ENCODE results near the gene SPPL2B.
"Not testable (repeated sequence)": the region's sequence is repeated elsewhere in the genome, so short reads cannot be mapped to it uniquely, and the experiment has no call there.

Gene SPPL2B

GRCh38 chr19:2381148-2381820, 52.8 kb downstream of the SPPL2B start:
- peak; percentile 9 for DNase-seq (ENCODE audit: low read depth)

DNA sequence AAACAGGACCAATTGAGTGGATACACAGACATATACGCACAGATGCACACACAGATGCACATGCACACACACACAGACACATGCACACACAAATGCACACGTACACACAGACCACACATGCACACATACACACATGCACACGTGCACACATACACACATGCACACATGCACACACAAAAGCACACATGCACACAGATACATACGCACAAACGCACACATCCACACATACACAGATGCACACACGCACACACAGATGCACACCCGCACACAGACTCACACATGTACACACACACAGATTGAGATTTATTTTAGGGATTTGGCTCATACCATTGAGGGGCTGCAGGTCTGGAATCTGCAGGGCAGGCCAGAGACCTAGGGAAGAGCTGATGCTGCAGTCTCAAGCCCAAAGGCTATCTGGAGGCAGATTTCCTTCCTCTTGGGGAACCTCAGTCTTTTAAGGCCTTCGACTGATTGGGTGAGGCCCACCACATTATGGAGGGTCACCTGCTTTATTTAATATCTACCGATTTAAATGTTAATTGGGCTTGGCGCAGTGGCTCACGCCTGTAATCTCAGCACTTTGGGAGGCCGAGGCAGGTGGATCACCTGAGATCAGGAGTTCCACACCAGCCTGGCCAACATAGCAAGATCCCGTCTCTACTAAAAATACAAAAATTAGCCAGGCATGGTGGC, 54.2 kb downstream of the SPPL2B start:
- DNase-seq (ENCODE audit: low read depth): no peak

DNA sequence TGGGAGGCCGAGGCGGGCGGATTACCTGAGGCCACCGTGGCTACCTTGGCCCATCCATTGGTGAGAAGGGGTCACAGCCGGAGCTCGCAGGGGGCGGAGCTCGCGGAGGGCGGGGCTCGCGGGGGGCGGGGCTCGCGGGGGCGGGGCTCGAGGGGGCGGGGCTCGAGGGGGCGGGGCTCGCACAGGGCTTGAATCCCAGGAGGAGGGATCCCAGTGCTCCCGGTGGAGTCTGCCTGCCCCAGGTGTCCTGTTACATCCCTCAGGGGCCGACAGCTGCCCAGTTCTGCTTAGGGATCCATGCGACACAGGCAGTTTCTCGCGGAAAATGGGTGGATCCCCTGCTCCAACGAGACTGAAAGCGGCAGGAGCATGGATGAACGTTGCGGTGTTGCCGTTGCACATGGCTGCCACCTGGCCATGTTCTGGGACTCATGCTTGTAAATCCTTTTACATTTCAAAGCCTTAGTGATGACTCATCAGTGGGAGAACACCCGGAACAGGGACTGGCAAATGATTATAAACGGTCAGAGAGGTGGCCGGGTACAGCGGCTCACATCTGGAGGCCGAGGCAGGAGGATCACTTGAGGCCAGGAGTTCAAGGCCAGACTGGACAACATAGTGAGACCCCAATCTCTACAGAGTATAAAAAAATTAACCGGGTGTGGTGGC, 56.7 kb downstream of the SPPL2B start:
- peak; percentile 83 for DNase-seq (ENCODE audit: low read depth)

DNA sequence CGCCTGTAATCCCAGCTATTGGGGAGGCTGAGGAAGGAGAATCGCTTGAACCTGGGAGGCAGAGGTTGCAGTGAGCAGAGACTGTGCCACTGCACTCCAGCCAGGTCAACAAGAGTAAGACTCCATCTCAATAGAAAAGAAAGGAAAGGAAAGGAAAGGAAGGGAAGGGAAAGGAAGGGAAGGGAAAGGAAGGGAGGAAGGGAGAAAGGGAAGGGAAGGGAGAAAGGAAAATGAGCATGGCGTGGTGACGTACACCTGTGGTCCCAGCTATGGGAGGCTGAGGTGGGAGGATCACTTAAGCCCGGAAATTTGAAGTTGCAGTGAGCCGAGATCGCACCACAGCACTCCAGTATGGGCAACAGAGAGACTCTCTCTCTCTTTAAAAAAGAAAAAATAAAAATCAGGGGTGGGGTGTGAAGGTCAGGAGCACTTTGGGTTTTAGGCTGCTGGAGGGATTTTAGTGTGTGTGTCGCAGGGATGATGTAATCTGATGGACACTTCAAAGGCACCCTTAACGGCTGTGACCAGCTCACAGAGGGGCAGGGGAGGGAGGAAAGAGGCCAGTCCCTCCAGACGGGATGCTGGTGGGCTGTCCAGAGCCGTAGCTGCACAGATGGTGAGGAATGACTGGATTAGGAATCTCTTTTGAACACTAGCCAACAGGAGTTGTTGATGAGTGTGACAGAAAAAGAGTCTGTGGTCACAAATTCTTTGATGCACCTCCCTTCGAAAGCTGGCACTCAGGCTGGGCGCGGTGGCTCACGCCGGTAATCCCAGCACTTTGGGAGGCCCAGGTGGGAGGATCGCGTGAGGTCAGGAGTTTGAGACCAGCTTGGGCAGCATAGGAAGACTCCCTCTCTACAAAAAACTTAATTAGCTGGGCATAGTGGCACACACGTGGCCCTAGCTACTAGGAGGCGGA, 59.1 kb downstream of the SPPL2B start:
- no peak for DNase-seq (ENCODE audit: low read depth)

- DNase-seq (ENCODE audit: low read depth): no peak
These were observed 61.1 kb downstream of the SPPL2B start for GRCh38 chr19:2389594-2389993.

GRCh38 chr19:2391118-2391725, 62.7 kb downstream of the SPPL2B start:
- DNase-seq (ENCODE audit: low read depth): peak; percentile 73

DNA sequence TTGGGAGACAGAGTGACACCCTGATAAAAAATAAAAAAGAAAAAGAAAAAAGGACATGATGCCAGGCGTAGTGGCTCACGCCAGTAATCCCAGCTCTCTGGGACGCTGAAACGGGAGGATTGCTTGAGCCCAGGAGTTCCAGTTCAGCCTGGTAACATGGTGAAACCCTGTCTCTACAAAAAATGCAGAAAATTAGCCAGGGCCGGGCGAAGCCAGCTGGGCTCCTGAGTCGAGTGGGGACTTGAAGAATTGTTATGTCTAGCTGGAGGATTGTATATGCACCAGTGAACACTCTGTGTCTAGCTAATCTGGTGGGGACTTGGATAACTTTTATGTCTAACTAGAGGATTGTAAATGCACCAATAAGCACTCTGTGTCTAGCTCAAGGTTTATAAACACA, 63.9 kb downstream of the SPPL2B start:
- no peak for DNase-seq (ENCODE audit: low read depth)

DNA sequence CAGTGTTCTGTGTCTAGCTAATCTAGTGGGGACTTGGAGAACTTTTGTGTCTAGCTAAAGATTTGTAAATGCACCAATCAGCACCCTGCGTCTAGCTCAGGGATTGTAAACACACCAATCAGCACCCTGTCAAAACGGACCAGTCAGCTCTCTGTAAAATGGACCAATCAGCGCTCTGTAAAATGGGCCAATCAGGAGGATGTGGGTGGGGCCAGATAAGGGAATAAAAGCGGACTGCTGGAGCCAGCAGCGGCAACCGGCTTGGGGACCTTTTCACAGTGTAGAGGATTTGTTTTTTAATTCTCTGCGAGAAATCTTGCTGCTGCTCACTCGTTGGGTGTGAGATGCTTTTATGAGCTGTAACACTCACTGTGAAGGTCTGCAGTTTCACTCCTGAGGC, 64.4 kb downstream of the SPPL2B start:
- not testable (repeated sequence) for DNase-seq (ENCODE audit: low read depth)

DNA sequence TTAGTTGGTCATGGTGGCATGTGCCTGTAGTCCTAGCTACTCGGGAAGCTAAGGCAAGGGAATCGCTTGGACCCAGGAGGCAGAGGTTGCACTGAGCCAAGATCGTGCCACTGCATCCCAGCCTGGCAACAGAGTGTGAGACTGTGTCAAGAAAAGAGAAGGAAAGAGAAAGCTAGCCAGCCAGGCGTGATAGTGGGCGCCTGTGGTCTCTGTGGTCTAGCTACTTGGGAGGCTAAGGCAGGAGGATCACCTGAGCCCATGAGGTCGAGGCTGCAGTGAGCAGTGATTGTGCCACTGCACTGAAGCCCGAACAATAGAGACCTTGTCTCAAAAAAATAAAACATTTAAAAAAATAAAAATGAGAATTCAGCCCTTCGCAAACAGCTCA, 65.6 kb downstream of the SPPL2B start:
- no peak for DNase-seq (ENCODE audit: low read depth)

- peak; percentile 19 for DNase-seq (ENCODE audit: low read depth)
These were observed 66.2 kb downstream of the SPPL2B start for GRCh38 chr19:2394442-2395292.

- DNase-seq (ENCODE audit: low read depth): not testable (repeated sequence)
These were observed 66.9 kb downstream of the SPPL2B start for GRCh38 chr19:2395293-2395829.

GRCh38 chr19:2397173-2397572, 68.7 kb downstream of the SPPL2B start:
- DNase-seq (ENCODE audit: low read depth): not testable (repeated sequence)

GRCh38 chr19:2398735-2399305, 70.3 kb downstream of the SPPL2B start:
- no peak for DNase-seq (ENCODE audit: low read depth)

DNA sequence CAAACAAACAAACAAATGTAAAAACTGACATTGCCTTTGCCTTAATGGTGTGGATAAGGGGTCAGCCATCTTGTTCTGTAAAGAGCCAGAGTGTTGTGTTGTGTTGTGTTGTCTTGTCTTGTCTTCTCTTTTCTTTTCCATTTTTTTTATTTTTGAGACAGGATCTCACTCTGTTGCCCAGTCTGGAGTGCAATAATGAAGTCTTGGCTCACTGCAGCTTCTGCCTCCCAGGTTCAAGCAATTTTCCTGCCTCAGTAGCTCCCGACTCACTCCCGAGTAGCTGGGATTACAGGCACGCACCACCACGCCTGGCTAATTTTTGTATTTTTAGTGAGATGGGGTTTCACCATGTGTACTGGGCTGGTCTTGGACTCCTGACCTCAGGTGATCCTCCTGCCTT, 71.1 kb downstream of the SPPL2B start:
- DNase-seq (ENCODE audit: low read depth): no peak

Data from EH (cell line).